Measurements from ENCODE around the gene LSM2.

- TF ChIP-seq POLR2A (IDR thresholded peaks at IDR 0.05): no peak
- TF ChIP-seq POLR2AphosphoS5 (IDR thresholded peaks at IDR 0.05; ENCODE audit: insufficient read depth in 1 of 2, low read depth in 1 of 2): no peak
Observed at GRCh38 chr6:31794294-31794865, 12.4 kb downstream of the LSM2 start.

All from vagina (tissue), 2 donors.